Measurements from ENCODE around the gene OSTM1.

OSTM1 gene

GRCh38 chr6:108118359-108118724 is 43.8 kb upstream of the OSTM1 start:
- Histone ChIP-seq H3K36me3 (ENCODE audit: control insufficient read depth, low read length) (no peaks in the 10 kb centered on the region), H3K9me3 (ENCODE audit: control insufficient read depth, insufficient read depth, low read length) (no peaks in the 10 kb centered on the region), H3K27ac (ENCODE audit: low read depth, low read length) (no peak overlapping the region), H3K79me2 (ENCODE audit: control insufficient read depth, low read length) (no peaks in the 10 kb centered on the region), H3K9me2 (replicated peaks; ENCODE audit: control insufficient read depth, low read length) (no peaks in the 10 kb centered on the region), H3K4me1 (ENCODE audit: control insufficient read depth, low read length) (peaks cover 25% of the 10 kb centered on the region), H4K20me1 (ENCODE audit: control insufficient read depth, insufficient read depth, low read depth, low read length) (no peaks in the 10 kb centered on the region), H3K27me3 (ENCODE audit: control insufficient read depth, low read length) (peaks cover 93% of the 10 kb centered on the region), H3K4me3 (ENCODE audit: low read length) (peak overlapping the region; percentile 56; the same call in 1 of the 2 replicates), H3K4me2 (ENCODE audit: low read length) (peak overlapping the region; percentile 69), H3F3A (ENCODE audit: control insufficient read depth, insufficient read depth) (no peaks in the 10 kb centered on the region)
- no peak for TF ChIP-seq EZH2phosphoT487 (IDR thresholded peaks at IDR 0.05; ENCODE audit: borderline replicate concordance, low read length)
- TF ChIP-seq, protein P1, sequence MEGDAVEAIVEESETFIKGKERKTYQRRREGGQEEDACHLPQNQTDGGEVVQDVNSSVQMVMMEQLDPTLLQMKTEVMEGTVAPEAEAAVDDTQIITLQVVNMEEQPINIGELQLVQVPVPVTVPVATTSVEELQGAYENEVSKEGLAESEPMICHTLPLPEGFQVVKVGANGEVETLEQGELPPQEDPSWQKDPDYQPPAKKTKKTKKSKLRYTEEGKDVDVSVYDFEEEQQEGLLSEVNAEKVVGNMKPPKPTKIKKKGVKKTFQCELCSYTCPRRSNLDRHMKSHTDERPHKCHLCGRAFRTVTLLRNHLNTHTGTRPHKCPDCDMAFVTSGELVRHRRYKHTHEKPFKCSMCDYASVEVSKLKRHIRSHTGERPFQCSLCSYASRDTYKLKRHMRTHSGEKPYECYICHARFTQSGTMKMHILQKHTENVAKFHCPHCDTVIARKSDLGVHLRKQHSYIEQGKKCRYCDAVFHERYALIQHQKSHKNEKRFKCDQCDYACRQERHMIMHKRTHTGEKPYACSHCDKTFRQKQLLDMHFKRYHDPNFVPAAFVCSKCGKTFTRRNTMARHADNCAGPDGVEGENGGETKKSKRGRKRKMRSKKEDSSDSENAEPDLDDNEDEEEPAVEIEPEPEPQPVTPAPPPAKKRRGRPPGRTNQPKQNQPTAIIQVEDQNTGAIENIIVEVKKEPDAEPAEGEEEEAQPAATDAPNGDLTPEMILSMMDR (IDR thresholded peaks at IDR 0.05; ENCODE audit: low read depth, low read length, poor library complexity, severe bottlenecking): no peak

- peak overlapping the region; percentile 69 for H3K4me2 ChIP-seq (ENCODE audit: low read length)
- H3K9me3 ChIP-seq (ENCODE audit: control insufficient read depth, insufficient read depth, low read length): no peaks in the 10 kb centered on the region
- H3K9me2 ChIP-seq (replicated peaks; ENCODE audit: control insufficient read depth, low read length): no peaks in the 10 kb centered on the region
- H3K79me2 ChIP-seq (ENCODE audit: control insufficient read depth, low read length): no peaks in the 10 kb centered on the region
- TF ChIP-seq, protein P1 (IDR thresholded peaks at IDR 0.05; ENCODE audit: low read depth, low read length, poor library complexity, severe bottlenecking): no peak
- peak; percentile 99 for TF ChIP-seq EZH2phosphoT487 (IDR thresholded peaks at IDR 0.05; ENCODE audit: borderline replicate concordance, low read length)
- peaks cover 93% of the 10 kb centered on the region for H3K27me3 ChIP-seq (ENCODE audit: control insufficient read depth, low read length)
- H3K27ac ChIP-seq (ENCODE audit: low read depth, low read length): no peak overlapping the region
- H4K20me1 ChIP-seq (ENCODE audit: control insufficient read depth, insufficient read depth, low read depth, low read length): no peaks in the 10 kb centered on the region
- no peaks in the 10 kb centered on the region for H3F3A ChIP-seq (ENCODE audit: control insufficient read depth, insufficient read depth)
- no peaks in the 10 kb centered on the region for H3K36me3 ChIP-seq (ENCODE audit: control insufficient read depth, low read length)
- H3K4me3 ChIP-seq (ENCODE audit: low read length): peak overlapping the region; percentile 56
- H3K4me1 ChIP-seq (ENCODE audit: control insufficient read depth, low read length): peaks cover 25% of the 10 kb centered on the region
Observed at GRCh38 chr6:108117427-108118358, 43.2 kb upstream of the OSTM1 start.

DNA sequence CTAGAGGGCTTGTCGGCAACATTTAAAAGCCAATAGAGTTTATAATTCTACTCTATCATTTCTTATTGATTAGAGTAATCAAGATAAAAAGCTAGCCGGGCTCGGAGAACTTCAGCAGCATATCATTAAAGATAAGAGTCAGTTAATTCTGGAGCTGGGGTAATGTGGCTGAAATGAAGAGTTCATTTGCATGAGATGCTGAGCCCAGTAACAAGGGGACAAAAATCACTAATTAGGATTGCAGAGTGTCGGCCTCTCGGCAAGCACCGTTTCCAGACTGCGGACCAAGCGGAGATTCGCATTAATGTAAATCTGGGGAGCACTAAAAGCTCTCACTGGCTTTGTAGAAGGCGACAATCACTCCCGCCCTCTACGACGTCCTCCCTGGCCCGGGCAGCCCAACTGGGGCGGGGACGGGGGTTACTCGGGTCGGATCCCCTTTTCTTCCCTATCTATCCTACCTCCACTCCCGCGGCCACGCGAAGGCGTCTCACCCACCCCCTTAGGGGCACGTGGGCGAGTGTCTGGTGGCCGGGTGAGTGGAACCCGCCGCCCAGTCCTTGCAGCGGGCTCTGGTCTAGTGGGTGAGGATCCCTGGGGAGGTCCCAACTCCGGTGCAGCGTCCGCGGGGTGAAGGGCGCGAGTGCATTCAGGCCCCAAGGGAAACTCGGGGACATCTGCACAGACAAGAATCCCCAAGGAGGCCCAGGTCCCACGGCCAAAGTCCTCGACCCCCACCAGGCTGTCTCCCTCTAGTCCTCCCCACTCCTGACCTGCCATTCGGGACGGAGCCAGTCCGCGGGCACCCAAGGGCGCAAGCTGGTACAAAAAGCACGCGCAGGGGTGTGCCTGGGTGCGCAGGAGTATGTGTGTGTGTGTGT is 42.2 kb upstream of the OSTM1 start:
- Histone ChIP-seq H3K4me1 (ENCODE audit: control insufficient read depth, low read length) (peaks cover 25% of the 10 kb centered on the region), H3K36me3 (ENCODE audit: control insufficient read depth, low read length) (no peaks in the 10 kb centered on the region), H4K20me1 (ENCODE audit: control insufficient read depth, insufficient read depth, low read depth, low read length) (no peaks in the 10 kb centered on the region), H3K79me2 (ENCODE audit: control insufficient read depth, low read length) (no peaks in the 10 kb centered on the region), H3K27me3 (ENCODE audit: control insufficient read depth, low read length) (peaks cover 92% of the 10 kb centered on the region), H3F3A (ENCODE audit: control insufficient read depth, insufficient read depth) (no peaks in the 10 kb centered on the region), H3K9me3 (ENCODE audit: control insufficient read depth, insufficient read depth, low read length) (no peaks in the 10 kb centered on the region), H3K9me2 (replicated peaks; ENCODE audit: control insufficient read depth, low read length) (no peaks in the 10 kb centered on the region), H3K4me3 (ENCODE audit: low read length) (no peak overlapping the region), H3K4me2 (ENCODE audit: low read length) (peak overlapping the region; percentile 69; the same call in 1 of the 2 replicates), H3K27ac (ENCODE audit: low read depth, low read length) (no peak overlapping the region)
- TF ChIP-seq, protein P1 (IDR thresholded peaks at IDR 0.05; ENCODE audit: low read depth, low read length, poor library complexity, severe bottlenecking): no peak
- TF ChIP-seq EZH2phosphoT487 (IDR thresholded peaks at IDR 0.05; ENCODE audit: borderline replicate concordance, low read length): peak; percentile 55; the same call in 1 of the 2 replicates
